AG04449 (cell line): Measurements from ENCODE around the gene ASIP.
"Not testable (repeated sequence)": the region's sequence is repeated elsewhere in the genome, so short reads cannot be mapped to it uniquely, and the experiment has no call there.

Experiments used
- CTCF ChIA-PET: fragments of 350-600 bp; formaldehyde crosslinking; extraction: SDS; loops from one replicate; lab custom pipeline; 2021; ENCODE audit warnings: antibody characterized with exemption; lab: Yijun Ruan, JAX
- POLR2A ChIA-PET: fragments of 400-600, 350-600 bp; formaldehyde crosslinking; extraction: SDS; loops from one replicate; lab custom pipeline; 2020; ENCODE audit warnings: antibody characterized with exemption, inconsistent platforms; lab: Yijun Ruan, JAX
- DNase-seq: peaks from one replicate; pipeline ENCODE4 v3.0.0-alpha.2; 2010; ENCODE audit warnings: low read depth, low spot score
- H3K4me3 ChIP-seq: 2 replicates; pipeline ENCODE4 v1.5.1; 2011; ENCODE audit warnings: low read depth, mild to moderate bottlenecking, control low read depth, low read length
- TF ChIP-seq, protein P1 (sequence below): IDR thresholded peaks from one replicate; pipeline ENCODE4 v1.5.1; 2011; ENCODE audit warnings: mild to moderate bottlenecking, moderate library complexity, low read length, control low read depth, inconsistent platforms; ENCODE audit not compliant: insufficient read depth; ENCODE audit errors: missing control alignments

The ASIP gene

DNA sequence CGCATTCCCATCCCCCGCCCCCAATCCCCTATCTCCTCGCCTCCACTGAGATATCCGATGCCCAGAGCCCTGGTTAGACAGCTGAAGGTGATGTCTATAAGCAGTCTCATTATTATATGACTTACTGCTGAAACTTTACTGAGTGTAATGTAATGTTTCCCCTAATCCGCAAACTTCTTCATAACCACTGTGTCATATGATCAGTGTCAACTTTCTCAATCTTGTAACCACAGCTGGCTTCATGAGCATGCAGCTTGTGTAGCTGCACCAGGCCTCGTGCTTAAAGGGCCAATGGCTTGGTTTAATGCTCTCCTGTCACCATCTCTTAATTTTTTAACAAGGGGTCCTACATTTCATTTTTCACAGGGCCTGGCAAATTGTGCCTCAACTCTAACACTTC, 8.1 kb downstream of the ASIP start:
- no peak overlapping the region for H3K4me3 ChIP-seq
- CTCF ChIA-PET = interaction anchor here (1.0 to 1.5 kb wide), 3 partner anchors 27 to 58 kb away, joined by 3 to 6 read pairs (median 4); no protein-coding TSS in a partner anchor
- no peak for DNase-seq
- TF ChIP-seq, protein P1, sequence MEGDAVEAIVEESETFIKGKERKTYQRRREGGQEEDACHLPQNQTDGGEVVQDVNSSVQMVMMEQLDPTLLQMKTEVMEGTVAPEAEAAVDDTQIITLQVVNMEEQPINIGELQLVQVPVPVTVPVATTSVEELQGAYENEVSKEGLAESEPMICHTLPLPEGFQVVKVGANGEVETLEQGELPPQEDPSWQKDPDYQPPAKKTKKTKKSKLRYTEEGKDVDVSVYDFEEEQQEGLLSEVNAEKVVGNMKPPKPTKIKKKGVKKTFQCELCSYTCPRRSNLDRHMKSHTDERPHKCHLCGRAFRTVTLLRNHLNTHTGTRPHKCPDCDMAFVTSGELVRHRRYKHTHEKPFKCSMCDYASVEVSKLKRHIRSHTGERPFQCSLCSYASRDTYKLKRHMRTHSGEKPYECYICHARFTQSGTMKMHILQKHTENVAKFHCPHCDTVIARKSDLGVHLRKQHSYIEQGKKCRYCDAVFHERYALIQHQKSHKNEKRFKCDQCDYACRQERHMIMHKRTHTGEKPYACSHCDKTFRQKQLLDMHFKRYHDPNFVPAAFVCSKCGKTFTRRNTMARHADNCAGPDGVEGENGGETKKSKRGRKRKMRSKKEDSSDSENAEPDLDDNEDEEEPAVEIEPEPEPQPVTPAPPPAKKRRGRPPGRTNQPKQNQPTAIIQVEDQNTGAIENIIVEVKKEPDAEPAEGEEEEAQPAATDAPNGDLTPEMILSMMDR = no peak
- POLR2A ChIA-PET = interaction anchor here (1.1 kb wide), 1 partner anchor 52 kb away, joined by 3 read pairs; no protein-coding TSS in a partner anchor

DNA sequence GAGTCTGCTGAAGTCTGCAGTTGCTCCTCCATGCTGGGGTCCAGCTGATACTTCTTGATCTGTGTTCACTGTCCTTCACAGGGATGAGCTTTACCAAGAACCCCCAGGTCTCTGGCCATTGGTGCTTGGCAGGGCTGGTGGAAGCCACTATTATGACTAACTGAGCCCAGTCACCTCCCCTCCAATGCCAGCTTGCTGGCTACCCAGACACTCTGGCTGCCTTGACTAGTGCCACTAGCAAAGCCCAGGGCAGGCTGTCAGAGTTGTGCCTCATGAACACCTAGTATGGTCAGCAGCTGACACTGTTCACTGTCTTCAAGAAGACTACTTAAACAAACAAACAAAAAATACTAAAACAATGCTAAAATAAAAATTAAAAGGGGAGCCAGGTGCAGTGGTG, 8.8 kb downstream of the ASIP start:
- DNase-seq = no peak
- CTCF ChIA-PET = interaction anchor here (1.0 to 1.5 kb wide), 2 partner anchors 39 to 59 kb away, joined by 4 to 6 read pairs; no protein-coding TSS in a partner anchor
- POLR2A ChIA-PET = no interaction called here

DNA sequence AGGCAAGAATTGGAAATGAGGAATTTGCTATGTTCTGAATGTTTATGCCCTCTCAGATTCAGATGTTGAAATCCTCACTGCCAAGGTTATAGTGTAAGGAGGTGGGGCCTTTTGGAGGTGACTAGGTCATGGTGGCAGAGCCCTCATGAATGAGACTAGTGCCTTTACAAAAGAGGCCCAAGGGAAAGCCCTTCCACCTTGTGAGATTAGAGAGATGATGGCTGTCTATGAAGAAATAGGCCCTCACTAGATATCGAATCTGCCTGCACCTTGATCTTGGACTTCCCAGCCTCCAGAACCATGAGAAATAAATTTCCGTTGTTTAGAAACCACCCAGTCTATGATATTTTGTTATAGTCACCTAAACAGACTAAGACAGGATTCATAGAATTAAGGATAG, 10.4 kb downstream of the ASIP start:
- CTCF ChIA-PET = no interaction called here
- TF ChIP-seq, protein P1 = no peak
- H3K4me3 ChIP-seq = no peak overlapping the region
- POLR2A ChIA-PET = no interaction called here
- no peak for DNase-seq

More for the DNA sequence above, 8.8 kb downstream of the ASIP start:
- H3K4me3 ChIP-seq = no peak overlapping the region
- TF ChIP-seq, protein P1 = no peak

DNA sequence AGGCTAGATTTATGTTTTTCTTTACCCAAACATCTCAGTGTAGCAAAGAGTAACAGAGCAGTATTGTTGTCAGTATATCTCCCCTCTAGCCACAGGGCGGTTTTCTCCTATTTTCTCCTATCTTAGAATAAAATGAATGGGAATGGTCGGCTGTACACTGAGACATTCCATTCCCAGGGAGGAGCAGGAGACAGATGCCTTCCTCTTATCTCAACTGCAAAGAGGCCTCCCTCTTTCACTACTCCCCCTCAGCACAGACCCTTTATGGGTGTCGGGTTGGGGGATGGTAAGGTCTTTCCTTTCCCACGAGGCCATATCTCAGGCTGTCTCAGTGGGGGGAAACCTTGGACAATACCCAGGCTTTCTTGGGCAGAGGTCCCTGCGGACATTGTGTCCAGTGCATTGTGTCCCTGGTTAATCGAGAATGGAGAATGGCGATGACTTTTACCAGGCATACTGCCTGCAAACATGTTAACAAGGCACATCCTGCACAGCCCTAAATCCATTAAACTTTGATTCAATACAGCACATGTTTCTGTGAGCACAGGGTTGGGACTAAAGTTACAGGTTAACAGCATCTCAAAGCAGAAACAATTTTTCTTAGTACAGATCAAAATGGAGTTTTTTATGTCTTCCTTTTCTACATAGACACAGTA, 11.3 kb downstream of the ASIP start:
- CTCF ChIA-PET, POLR2A ChIA-PET, H3K4me3 ChIP-seq, DNase-seq: not testable (repeated sequence)

DNA sequence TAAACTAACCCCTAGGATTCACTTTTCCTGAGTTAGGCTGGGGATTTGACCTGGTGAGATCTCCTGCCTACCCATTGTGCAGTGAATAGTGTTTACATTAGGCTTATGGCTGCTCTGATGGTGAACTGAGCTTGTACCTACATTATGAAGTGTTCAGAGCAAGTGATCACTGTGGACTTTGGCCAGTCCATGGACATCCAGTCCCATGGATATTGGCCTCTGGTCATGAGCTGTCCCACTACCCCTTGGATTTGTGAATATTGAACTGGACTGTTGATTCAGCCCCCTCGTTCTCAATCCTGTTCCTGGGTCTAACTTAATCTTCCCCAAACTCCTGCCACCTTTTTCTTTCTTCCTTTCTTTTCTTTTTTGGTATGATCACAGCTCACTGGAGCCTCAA, 13.8 kb downstream of the ASIP start:
- TF ChIP-seq, protein P1 = no peak
- POLR2A ChIA-PET = no interaction called here
- no peak overlapping the region for H3K4me3 ChIP-seq
- DNase-seq = no peak
- CTCF ChIA-PET = interaction anchor here (0.8 to 3.4 kb wide), 8 partner anchors 8 to 65 kb away, joined by 3 to 26 read pairs (median 4); partner anchors contain the start of gene ASIP

DNA sequence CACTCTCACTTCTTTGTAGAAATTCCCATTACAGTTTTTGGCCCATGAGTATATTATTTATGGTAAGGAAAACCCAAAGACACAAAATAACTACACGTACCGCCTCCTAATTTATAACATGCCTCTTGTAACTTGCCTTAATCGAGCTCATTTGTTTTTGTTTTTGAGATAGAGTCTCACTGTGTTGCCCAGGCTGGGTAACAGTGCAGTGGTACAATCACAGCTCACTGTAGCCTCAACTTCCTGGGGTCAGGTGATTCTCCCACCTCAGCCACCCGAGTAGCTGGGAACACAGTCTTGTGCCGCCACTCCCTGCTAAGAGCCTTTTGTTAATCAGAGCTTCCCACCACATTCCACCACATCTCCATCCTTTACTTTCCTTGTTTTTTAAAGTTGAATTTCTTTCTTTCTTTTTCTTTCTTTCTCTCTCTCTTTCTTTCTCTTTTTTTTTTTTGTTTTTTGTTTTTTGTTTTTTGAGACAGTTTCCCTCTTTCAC, 15.5 kb downstream of the ASIP start:
- TF ChIP-seq, protein P1 = no peak

More for the DNA sequence above, 15.5 kb downstream of the ASIP start:
- ChIA-PET POLR2A (no interaction called here), CTCF (interaction anchor here (0.8 to 3.4 kb wide), 8 partner anchors 9 to 66 kb away, joined by 3 to 26 read pairs (median 8); partner anchors contain the start of gene ASIP)
- no peak overlapping the region for H3K4me3 ChIP-seq
- no peak for DNase-seq
